NT2/D1 (cell line): ENCODE measurements around the gene GYS1.

Experiments used
- SUZ12 ChIP-seq: IDR thresholded peaks from 2 replicates; pipeline ENCODE4 v1.6.1; 2011; ENCODE audit not compliant: insufficient read length, insufficient read depth; ENCODE audit errors: extremely low read depth
- YY1 ChIP-seq: IDR thresholded peaks from 2 replicates; pipeline ENCODE4 v1.6.1; 2011; ENCODE audit not compliant: insufficient read length, insufficient read depth

- TF ChIP-seq YY1 (no peak), SUZ12 (no peak)
These were observed 39.0 kb downstream of the GYS1 start for GRCh38 chr19:48953990-48954594.
